A673 (cell line): Measurements from ENCODE around the gene SORCS1.

Experiments used
- CTCF ChIP-seq: fragments of 300-800, 200-600 bp; sonication (generic); conservative IDR thresholded peaks from 2 replicates; pipeline ENCODE4 v1.5.1; 2017; ENCODE audit warnings: low read depth, mild to moderate bottlenecking, antibody characterized with exemption, low read length, moderate library complexity, mixed read lengths
- EZH2 ChIP-seq: fragments of 200-600 bp; sonication (generic); IDR thresholded peaks from 2 replicates; pipeline ENCODE4 v1.6.1; 2017; ENCODE audit warnings: borderline replicate concordance, low read depth, mild to moderate bottlenecking, mixed read lengths, antibody characterized with exemption, low read length; ENCODE audit not compliant: poor library complexity, severe bottlenecking

DNA sequence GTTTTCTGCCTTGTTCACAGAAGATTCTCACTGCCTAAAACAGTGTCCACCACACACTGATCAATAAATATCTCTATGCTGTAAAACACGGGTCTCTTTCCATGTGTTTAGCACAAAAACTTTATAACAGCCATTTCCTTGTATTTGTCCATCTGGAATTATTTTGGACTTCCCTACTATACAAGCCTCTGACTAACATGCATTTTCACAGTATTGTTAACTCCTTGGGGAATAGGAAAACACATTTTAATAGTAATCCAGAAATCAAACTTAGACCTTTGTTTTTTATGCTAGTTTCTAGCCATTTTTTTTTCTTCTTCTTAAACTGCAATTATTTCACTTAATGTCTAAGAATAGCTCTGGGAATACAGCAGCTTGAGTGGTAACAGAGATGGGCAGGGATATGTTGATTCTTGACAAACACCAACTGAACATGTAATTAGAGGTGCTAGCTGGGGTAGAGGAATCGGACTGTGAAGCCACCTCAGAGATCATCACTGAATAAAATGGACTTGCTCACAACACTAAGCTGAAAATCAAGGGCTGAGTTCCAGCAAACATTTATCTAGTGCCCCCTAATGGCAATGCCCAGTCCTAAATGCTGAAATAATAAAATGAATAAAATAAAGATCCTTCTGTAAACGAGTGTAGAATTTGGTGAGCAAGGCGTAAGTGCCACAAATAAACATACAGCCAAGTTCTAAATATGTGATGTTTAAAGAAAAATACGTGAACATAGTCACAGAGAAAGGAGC lies 593.1 kb downstream of the SORCS1 start:
- TF ChIP-seq CTCF (peak; percentile 79), EZH2 (no peak)
